Measurements from ENCODE around the gene PICK1. TPM values are rescaled to one million over a fixed set of nuclear protein-coding genes. Genes with fewer than 3 reads are reported as not detected.

The PICK1 gene
- total and polyA plus RNA-seq, 2 of the 13 experiments (the other 11 are each of a cell fraction or from before 2014, with no cell fraction given): 19.3 to 25.3 TPM

DNA sequence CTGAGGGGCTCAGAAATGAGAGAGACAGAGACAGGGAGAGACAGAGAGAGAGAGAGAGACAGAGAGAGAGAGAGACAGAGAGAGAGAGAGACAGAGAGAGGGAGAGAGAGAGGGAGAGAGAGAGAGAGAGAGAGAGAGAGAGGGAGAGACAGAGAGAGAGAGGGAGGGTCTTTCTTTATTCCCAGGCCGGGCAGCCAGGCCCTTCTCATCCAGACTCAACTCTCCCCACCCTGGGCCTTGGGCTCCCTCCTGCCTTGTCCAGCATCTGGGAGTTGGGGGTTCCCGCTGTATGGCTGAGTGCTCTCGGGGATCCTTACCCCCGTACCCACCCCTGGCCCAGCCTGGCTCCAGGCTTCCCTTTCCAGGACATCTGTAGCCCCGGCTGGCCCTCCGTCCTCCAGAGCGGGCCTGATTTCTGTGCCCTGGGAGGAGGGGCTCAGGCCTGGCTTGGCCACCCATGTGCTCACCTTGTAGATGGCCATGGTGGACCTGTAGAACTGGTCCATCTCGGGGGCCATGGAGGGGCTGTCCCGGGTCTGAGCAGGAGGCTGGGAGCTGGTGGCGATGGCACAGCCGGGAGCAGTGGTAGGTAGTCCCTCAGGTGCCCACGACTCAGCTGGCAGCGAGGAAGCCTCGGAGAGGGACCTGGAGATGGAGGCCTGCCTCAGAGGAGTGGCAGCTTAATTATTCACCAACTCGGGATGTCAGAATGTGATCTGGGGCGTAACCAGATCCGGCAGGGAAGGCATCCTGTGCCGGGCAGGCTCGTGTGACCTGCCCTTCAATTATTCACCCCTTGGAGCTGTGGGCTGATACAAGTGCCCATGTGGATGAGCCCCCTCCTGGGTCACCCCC, 53.0 kb downstream of the PICK1 start, which contains the start of gene BAIAP2L2 (continued):
- no peak for TF ChIP-seq SYNCRIP (IDR thresholded peaks at IDR 0.05; ENCODE audit: insufficient read depth, low read depth, low read length)
- peak; percentile 24; the same call in 1 of the 2 replicates for TF ChIP-seq FOXC1 (CRISPR knock-in tag; IDR thresholded peaks at IDR 0.05; ENCODE audit: borderline replicate concordance)
- 0 out of 2 replicates have a peak, but pooled peaks have one; percentile 13 for TF ChIP-seq FOXA3 (CRISPR knock-in tag; IDR thresholded peaks at IDR 0.05)
- TF ChIP-seq ZNF24 (IDR thresholded peaks at IDR 0.05): no peak
- TF ChIP-seq GABPB1 (CRISPR knock-in tag; IDR thresholded peaks at IDR 0.05): peak; percentile 43; the same call in 1 of the 2 replicates
- TF ChIP-seq RXRA (CRISPR knock-in tag; IDR thresholded peaks at IDR 0.05): 0 out of 2 replicates have a peak, but pooled peaks have one; percentile 14

DNA sequence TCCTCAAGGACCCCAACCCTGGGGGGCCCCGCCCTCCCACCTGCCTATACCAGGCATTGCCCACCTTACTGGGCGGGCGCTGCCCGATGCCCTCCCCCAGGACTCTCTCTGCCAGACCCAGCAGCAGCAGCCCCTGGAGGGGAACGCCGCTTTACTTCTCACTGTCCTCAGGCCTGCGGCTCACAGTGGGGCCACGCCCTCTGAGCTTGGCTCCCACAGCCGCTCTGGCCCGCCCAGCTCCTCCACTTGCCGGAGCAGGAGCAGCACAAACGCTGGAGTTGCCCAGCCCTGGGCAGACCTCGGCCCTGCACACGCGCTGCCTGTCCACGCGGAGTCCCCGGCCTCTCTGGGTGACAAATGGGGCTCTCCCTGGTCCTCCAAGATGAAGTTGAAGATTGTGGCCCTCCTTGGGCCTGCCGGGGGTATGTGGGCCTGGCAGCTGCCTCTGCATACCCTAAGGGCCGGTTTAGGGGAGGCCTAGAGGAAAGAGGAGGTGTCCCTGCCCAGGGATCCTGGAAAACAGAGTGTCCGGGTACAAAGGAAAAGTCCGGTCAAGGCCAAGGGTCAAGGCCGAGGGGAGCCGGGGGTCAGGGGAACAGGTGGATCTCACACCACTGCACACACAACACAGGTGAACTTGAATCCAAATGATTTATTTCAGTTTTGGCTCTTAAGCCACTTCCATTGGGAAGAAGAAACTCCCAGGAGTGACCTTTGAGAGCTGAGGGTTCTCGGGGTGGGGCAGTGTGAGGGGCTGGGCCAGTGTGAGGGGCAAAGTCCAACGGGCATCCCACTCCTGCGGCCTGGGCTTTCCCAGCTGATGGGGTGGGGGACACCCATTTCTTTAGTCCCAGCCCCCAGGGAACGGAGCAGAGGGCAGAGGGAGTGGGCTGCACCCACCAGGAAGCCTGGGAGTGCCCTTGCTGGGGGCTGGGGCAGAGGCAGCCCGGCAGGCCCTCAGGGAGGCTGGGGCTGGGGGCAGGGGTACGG, 54.0 kb downstream of the PICK1 start:
- H3K27ac ChIP-seq (ENCODE audit: extremely low read length, insufficient read depth, low read length): peak overlapping the region; percentile 58
- peaks cover 3% of the 10 kb centered on the region for H3K79me2 ChIP-seq (ENCODE audit: insufficient read depth, low read length)
- BruUV-seq (replicated peaks): TSS peak; percentile 52
- H3K9ac ChIP-seq (ENCODE audit: insufficient read depth, low read depth, low read length): peak overlapping the region; percentile 59
- in situ Hi-C loops (cut with HindIII; ENCODE audit: extremely low pct_ligation_motif_present, low pct_unique_long_range_greater_than_20kb) (loop anchor here (10.0 kb wide), 1 partner anchor 94 kb away; the partner anchor contains the start of gene MAFF), intact Hi-C loops (cut with micrococcal nuclease; ENCODE audit: unreplicated experiment) (loop anchor here (5.0 kb wide), 2 partner anchors 91 to 151 kb away; partner anchors contain the start of gene MAFF)
- no peaks in the 10 kb centered on the region; the same call in 1 of the 2 replicates for H4K20me1 ChIP-seq (ENCODE audit: insufficient read depth, low read length)
- DNase-seq (ENCODE audit: low spot score): peak; percentile 49
- ATAC-seq: peak; percentile 53
- peaks cover 73% of the 10 kb centered on the region for H3K4me1 ChIP-seq (ENCODE audit: insufficient read depth, low read length)
- peak; percentile 46 for FAIRE-seq
- peaks cover 0 to 6% of the 10 kb centered on the region in 2 experiments; a peak in 1 of 5 replicates for H3K36me3 ChIP-seq (replicated peaks in 1 of 2; ENCODE audit: control insufficient read depth in 1 of 2, insufficient read depth in 2 of 2, low read length in 2 of 2)
- peak overlapping the region; percentile 59 to 76 (median 68) for H3K4me3 ChIP-seq (replicated peaks in 1 of 3; ENCODE audit: insufficient read depth in 1 of 3, low read depth in 2 of 3, low read length in 3 of 3)
- H2AFZ ChIP-seq (ENCODE audit: low read length): no peak overlapping the region
- WGBS (ENCODE audit: low lambda C conversion rate): 3% methylated on average over 22 of the region's 30 CpGs
- ChIA-PET POLR2A (interaction anchor here (0.5 to 6.1 kb wide), 23 partner anchors 9 to 379 kb away, joined by 3 to 60 read pairs (median 4); partner anchors contain the start of genes GCAT, MAFF and PLA2G6), CTCF (ENCODE audit: low intra/inter-chr PET ratio, low total read pairs) (no interaction called here)
- no peaks in the 10 kb centered on the region for H3K9me3 ChIP-seq (ENCODE audit: low read length)
- H3K27me3 ChIP-seq (ENCODE audit: control insufficient read depth in 1 of 2, insufficient read depth in 2 of 2, low read length in 2 of 2): no peaks in the 10 kb centered on the region
- peak overlapping the region; percentile 95 for H3K4me2 ChIP-seq (ENCODE audit: low read depth, low read length)
- TF ChIP-seq NRL (CRISPR knock-in tag; IDR thresholded peaks at IDR 0.05; ENCODE audit: borderline replicate concordance) (no peak), YY1 (IDR thresholded peaks at IDR 0.05; ENCODE audit: insufficient read depth, insufficient replicate concordance, low read depth, low read length) (no peak), ZNF839 (CRISPR knock-in tag; IDR thresholded peaks at IDR 0.05; ENCODE audit: borderline replicate concordance) (peak; percentile 77; the same call in 1 of the 2 replicates), KDM1A (CRISPR knock-in tag; IDR thresholded peaks at IDR 0.05) (no peak), ZNF451 (CRISPR knock-in tag; IDR thresholded peaks at IDR 0.05) (no peak), ZIK1 (CRISPR knock-in tag; IDR thresholded peaks at IDR 0.05; ENCODE audit: borderline replicate concordance, low read depth) (no peak), HNRNPLL (IDR thresholded peaks at IDR 0.05; ENCODE audit: low read depth, low read length, poor library complexity, severe bottlenecking) (peak; percentile 50), ZFP82 (CRISPR knock-in tag; IDR thresholded peaks at IDR 0.05; ENCODE audit: borderline replicate concordance) (0 out of 2 replicates have a peak, but pooled peaks have one; percentile 56), ZC3H13 (CRISPR knock-in tag; IDR thresholded peaks at IDR 0.05) (peak; percentile 32; the same call in 1 of the 2 replicates), TCF7 (IDR thresholded peaks at IDR 0.05; ENCODE audit: low read depth) (no peak), ZNF891 (CRISPR knock-in tag; IDR thresholded peaks at IDR 0.05) (peak; percentile 38; the same call in 1 of the 2 replicates), ZNF558 (CRISPR knock-in tag; IDR thresholded peaks at IDR 0.05; ENCODE audit: borderline replicate concordance) (no peak; the same call in 1 of the 2 replicates), HCFC1 (IDR thresholded peaks at IDR 0.05; ENCODE audit: low read depth, low read length) (no peak)
- TF ChIP-seq, protein P1, sequence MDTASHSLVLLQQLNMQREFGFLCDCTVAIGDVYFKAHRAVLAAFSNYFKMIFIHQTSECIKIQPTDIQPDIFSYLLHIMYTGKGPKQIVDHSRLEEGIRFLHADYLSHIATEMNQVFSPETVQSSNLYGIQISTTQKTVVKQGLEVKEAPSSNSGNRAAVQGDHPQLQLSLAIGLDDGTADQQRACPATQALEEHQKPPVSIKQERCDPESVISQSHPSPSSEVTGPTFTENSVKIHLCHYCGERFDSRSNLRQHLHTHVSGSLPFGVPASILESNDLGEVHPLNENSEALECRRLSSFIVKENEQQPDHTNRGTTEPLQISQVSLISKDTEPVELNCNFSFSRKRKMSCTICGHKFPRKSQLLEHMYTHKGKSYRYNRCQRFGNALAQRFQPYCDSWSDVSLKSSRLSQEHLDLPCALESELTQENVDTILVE (CRISPR knock-in tag; IDR thresholded peaks at IDR 0.05): no peak

All from HepG2 (cell line).